GM21717 (cell line): ENCODE data around the gene SNX30.

Source experiments
- ATAC-seq: cut with Tn5 transposase; IDR thresholded peaks from one replicate; pipeline ENCODE4 v1.9.1; 2021; ENCODE audit warnings: mild to moderate bottlenecking, moderate library complexity; ENCODE audit not compliant: unreplicated experiment

Gene SNX30

DNA sequence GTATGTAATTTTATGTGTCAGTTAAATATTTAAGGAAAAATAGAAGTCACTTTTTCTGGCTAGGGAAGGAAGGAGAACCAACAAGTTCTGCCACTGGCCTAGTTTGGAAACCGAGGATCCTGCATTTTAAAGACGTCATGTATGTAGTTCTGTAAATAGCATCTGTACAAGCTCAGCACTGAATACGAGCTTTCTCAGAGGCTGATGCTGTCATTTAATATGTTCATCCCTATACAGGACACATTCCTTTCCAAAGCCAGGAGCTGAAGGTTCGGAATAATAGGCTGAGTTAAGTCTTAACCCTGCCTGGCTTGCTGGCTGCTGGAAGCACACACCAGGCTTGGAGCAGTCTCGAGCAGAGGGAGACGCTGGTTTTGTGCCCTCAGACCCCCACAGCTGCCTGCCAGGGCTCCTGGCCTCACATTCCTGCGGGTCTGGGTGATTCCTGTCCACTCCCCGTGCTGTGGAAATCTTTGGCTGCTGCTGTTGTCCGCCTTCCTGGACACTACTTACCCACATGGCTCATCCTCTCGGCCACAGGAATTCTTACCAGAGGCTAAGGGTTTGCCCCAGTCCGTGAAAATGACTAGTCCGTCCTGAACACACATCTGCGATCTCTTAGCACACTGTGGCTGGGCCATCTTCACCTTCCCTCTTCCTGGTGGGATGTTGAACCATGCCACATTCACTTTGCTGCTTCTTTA, 103.5 kb downstream of the SNX30 start:
- ATAC-seq, result no peak

GRCh38 chr9:112854657-112855056, 104.1 kb downstream of the SNX30 start:
- no peak for ATAC-seq

DNA sequence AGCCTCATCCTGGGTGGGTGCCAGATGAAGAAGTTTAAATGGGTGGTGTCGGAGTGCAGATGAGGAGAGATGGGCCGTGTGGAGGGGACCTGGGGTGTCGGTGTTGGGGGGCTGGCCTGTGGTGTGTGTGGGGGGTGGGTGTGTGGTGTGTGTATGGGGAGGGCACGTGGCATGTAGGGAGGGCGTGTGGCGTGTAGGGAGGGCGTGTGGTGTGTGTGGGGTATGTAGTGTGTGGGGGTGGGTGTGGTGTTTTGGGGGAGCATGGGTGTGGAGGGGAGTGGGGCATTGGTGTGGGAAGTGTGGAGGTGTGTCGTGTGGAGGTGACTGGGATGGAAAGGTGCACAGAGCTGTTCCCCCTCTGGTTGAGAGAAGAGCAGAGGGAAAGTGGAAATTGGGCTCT, 105.6 kb downstream of the SNX30 start:
- no peak for ATAC-seq

GRCh38 chr9:112856843-112857242, 106.3 kb downstream of the SNX30 start:
- no peak for ATAC-seq

GRCh38 chr9:112858005-112858404, 107.4 kb downstream of the SNX30 start:
- ATAC-seq, result no peak

DNA sequence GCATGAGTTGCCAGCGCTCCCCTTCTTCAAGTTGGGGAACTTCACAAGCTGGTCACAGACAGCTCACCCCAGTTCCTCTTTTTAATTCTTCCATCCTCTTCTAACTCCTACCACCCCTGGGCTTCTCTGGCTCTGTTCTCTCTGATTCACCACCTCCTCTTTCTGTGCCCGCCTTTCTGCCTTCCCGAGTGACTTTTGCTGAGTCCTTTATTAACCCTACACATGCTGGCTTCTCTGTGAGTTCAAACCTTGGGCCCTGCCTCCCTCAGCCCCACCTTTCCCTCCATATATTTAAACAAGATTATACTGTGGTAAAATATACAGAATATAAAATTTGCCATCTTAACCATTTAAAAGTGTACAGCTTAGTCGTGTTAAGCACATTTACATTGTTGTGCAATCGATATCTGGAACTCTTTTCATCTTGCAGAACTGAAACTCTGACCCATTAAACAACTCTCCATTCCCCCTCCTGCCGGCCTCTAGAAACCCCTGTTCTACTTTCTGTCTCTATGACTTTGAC, 108.1 kb downstream of the SNX30 start:
- ATAC-seq, result peak; percentile 80

- no peak for ATAC-seq
Measured at GRCh38 chr9:112860451-112860850, 109.9 kb downstream of the SNX30 start.

DNA sequence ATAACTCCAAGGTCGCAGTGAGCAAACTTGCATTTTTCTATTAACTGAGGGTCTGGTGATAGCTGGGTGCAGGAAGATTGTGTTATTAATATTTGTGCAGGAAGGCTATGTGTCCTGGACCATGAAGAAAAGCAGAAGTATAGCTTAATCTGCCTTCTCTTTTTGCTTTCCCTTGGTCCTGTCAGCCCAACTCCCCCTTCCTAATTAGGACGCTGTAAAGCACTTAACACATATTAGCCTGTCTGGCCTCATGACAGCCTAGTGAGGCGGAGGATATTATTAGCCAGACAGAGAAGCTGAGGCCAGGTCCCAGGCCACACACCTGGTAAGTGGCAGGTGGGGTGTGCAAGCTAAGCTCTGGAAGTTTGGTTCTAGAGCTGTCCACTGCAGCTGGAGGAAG, 110.6 kb downstream of the SNX30 start:
- ATAC-seq, result no peak

- ATAC-seq, result no peak
Measured at GRCh38 chr9:112861638-112862555, 111.3 kb downstream of the SNX30 start.

DNA sequence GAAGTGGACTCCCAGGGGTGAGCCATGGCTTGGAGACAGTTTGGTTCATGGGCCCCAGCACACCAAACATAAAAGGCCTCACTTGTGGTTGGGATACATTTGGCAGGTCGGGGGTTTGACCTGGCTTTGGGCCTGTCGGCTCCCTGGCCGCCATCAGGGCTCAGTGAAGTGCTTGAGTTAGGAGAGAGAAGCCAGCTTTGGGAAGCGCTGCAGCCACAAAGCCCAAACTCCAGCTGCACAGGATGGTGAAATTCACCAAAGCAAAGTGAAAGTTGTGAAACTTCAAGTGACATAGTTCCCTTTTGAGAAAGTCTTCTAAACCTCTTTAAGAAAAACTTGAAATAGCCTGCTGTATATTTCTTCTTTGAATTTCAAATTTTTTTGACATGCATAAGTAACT, 112.7 kb downstream of the SNX30 start:
- no peak for ATAC-seq

DNA sequence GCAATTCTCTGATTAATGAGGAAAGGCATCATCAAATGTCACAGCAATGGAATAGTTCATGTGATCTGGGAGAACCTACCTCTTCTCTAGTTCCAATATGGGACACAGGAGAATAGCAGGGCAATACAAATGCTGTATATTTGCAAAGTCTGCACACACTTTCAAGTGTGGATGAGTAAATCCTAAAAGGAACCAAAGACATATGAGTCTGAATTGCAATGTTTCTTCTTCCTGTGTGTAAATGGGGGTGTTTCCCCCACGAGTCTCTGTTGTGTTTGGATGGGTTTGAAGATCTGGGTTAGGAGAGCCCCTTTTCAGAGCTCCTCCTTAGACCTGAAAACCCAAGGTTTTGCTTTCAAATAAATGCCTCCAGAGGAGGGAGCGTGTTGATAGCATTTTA, 113.2 kb downstream of the SNX30 start:
- ATAC-seq, result no peak

DNA sequence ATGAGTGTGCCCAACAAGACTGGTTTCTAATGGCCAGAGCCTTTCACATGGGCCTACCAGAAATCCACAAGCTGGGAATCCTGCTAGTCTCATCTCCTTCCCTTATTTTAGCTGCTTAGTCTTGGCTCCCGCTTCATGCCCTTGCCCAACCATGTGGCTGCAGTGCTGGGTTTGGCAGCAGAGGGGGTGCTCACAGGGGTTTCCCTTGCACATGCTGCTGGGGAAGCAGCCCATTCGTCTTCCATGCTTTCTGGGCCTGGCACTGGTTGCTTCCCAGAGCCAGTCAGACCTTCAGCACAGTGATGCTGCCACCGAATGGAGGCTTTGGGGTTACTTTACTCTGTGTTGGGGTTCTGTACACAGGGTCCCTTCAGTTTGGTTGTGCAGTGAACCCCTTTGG, 113.8 kb downstream of the SNX30 start:
- no peak for ATAC-seq

DNA sequence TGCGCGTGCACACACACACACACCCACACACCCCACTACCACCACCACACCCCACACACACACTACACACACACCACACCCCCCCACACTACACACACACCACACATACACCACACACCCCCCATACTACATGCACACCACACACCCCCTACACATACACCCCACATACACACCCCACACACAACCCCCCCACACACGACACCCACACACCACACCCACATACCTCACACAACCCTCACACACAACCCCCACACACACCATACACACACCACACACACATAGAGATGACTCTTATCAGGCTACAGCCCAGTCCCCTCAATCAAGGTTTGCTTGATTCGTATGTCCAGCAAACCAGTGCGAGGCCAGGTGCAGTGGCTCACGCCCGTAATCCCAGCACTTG, 114.4 kb downstream of the SNX30 start:
- ATAC-seq, result no peak

DNA sequence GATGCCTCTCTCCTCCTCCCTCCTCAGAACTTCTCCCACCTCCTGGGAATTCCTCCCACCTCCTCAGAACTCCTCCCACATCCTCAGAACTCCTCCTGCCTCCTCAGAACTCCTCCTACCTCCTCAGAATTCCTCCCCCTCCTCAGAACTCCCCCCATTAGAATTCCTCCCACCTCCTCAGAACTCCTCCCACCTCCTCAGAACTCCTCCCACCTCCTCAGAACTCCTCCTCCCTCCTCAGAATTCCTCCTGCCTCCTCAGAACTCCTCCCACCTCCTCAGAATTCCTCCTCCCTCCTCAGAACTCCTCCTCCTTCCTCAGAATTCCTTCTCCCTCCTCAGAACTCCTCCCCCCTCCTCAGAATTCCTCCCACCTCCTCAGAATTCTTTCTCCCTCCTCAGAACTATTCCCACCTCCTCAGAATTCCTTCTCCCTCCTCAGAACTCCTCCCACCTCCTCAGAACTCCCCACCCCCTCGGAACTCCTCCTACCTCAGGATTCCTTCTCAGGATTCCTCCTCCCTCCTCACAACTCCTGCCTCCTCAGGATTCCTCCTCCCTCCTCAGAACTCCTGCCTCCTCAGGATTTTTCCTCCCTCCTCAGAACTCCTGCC, 116.2 kb downstream of the SNX30 start:
- ATAC-seq, result no peak

- no peak for ATAC-seq
Measured at GRCh38 chr9:112867275-112867991, 116.9 kb downstream of the SNX30 start.

DNA sequence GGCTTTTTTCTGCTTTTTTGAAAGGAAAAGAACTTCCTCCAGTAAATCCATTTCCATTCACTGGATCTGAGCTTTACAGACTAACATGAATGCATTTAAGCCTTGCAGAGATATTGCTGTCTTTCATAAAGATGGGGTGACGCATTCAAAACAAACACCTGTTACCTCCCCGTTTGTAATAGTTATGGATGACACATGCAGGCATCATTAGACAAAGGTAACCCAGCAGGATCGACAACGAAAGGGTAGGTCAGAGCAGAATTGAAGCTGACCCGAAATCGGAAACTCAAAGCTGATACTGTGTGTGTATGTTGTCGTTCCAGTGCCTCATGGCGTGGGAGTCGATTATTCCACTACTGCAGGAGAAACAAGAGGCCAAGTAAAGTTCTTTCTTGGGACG, 117.9 kb downstream of the SNX30 start:
- no peak for ATAC-seq

DNA sequence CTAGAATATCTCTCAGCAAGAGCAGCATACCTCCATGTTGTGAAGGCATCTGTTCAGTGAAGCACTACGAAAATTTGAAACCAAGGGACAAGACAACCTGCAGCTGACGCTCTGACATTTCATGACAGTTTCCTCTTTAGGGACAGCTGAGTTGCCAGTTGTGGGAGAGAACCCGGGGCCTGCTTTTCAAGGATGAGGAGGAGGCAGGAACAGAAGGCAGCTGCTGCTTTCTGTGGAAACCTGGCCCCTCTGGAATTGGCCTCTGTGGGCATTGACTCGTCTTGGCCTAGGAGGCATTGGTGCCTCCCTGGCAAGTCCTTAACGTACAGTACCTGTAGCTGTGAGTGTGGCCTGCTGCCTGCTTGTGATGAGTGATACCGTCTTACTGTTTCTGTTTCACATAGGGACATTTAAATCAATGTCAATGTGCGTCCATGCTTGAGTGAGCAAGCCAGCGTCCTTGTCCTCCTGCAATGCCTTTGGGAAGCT, 118.5 kb downstream of the SNX30 start:
- no peak for ATAC-seq

DNA sequence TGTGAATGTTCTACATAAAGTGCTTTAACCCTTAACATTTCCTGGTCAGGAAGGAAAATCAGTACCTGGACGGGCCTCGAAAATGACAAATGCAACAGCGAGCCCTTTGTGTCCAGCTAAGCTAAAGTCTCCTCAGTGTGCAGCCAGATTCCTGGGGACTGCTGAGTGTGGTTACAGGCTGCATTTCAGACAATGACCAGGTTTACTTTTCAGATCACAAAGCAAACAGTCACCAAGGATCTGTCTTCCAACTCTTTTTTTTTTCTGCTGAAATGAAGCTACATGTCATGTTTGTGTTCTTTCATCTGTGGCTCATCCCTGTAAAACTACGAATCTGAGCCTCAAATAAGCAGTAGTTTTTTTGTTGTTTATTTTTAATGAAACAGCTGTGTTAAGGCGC, 119.4 kb downstream of the SNX30 start:
- no peak for ATAC-seq

- no peak for ATAC-seq
Measured at GRCh38 chr9:112870556-112870955, 120.0 kb downstream of the SNX30 start.

GRCh38 chr9:112872019-112872418, 121.5 kb downstream of the SNX30 start:
- ATAC-seq, result no peak
